Glutamatergic neuron (in vitro differentiated cells): ENCODE measurements around the gene GNAI3. TPM values are rescaled to one million over a fixed set of nuclear protein-coding genes. Genes with fewer than 3 reads are reported as not detected.
A peak's percentile ranks its signal among the peaks of the same experiment; 100 is the strongest.

Source experiments
- DNase-seq: peaks from one replicate; pipeline ENCODE4 v3.0.0; 2022
- H3K27ac Mint-ChIP-seq: one replicate; pipeline ENCODE4 v1.8.0; 2020; ENCODE audit warnings: mild to moderate bottlenecking, mixed read lengths, inconsistent platforms; ENCODE audit not compliant: unreplicated experiment
- H3K27me3 Mint-ChIP-seq: one replicate; pipeline ENCODE4 v1.8.0; 2020; ENCODE audit warnings: mild to moderate bottlenecking, moderate library complexity, mixed read lengths, inconsistent platforms; ENCODE audit not compliant: unreplicated experiment
- H3K36me3 Mint-ChIP-seq: one replicate; pipeline ENCODE4 v1.8.0; 2020; ENCODE audit warnings: mild to moderate bottlenecking, mixed read lengths, inconsistent platforms; ENCODE audit not compliant: unreplicated experiment
- H3K4me1 Mint-ChIP-seq: one replicate; pipeline ENCODE4 v1.8.0; 2020; ENCODE audit warnings: mild to moderate bottlenecking, low read depth, mixed read lengths, inconsistent platforms; ENCODE audit not compliant: unreplicated experiment
- H3K4me3 Mint-ChIP-seq: one replicate; pipeline ENCODE4 v1.8.0; 2020; ENCODE audit warnings: mild to moderate bottlenecking, mixed read lengths, inconsistent platforms; ENCODE audit not compliant: unreplicated experiment
- H3K9me3 Mint-ChIP-seq: one replicate; pipeline ENCODE4 v1.8.0; 2020; ENCODE audit warnings: mild to moderate bottlenecking, moderate library complexity, mixed read lengths, inconsistent platforms; ENCODE audit not compliant: unreplicated experiment
- CTCF ChIP-seq: fragments of 200-600 bp; sonication (generic); IDR thresholded peaks from one replicate; pipeline ENCODE4 v1.5.0; 2021; ENCODE audit not compliant: partially characterized antibody, unreplicated experiment
- total RNA-seq: library from RNA; stranded (reverse); fragmentation: NEBNext Ultra II Directional; extraction: Animal tissue kit (Norgen Biotek cat#: 25700); gene quantifications from one replicate; pipeline ENCODE4 v1.2.1, GENCODE V29; 2021; ENCODE audit not compliant: unreplicated experiment

Gene GNAI3
- total RNA-seq, 1 donor from 2014 or later, result 13.8 TPM

DNA sequence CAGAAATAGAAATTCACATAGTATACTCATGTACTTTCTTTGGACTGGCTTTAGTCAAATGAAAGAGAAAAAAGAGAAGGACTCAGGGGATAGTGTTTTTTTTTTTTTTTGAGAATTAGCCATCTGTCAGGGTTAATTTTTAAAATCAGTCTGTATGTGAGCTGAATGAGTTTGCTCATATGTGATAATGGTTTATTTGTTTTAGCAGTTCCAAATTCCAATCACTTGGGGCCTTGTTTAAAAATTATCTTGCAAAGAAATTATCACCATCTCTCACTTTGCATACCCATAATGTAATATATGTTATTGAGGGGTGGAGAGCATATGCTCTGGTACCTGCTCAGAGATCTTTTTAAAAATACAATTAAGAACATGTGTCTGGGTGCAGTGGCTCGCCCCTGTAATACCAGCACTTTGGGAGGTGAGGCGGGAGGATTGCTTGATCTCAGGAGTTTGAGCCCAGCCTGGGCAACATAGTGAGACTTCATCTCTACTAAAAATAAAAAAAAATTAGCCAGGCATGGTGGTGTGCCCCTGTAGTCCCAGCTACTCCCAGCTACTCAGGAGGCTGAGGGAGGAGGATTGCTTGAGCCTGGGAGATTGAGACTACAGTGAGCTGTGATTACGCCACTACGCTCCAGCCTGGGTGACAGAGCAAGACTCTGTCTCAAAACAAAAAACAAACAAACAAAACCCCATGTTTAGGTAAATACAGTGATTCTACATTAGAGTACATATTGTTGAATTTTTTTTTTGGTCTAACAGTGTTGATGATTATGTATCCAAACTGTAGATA lies 19.7 kb downstream of the GNAI3 start:
- DNase-seq, result no peak
- Mint-ChIP-seq H3K27me3 (peaks cover 3% of the 10 kb centered on the region), H3K4me3 (peak overlapping the region; percentile 60), H3K9me3 (peaks cover 6% of the 10 kb centered on the region), H3K36me3 (no peaks in the 10 kb centered on the region), H3K27ac (no peak overlapping the region), H3K4me1 (peaks cover 43% of the 10 kb centered on the region)
- TF ChIP-seq CTCF, result no peak

GRCh38 chr1:109569323-109569722 lies 20.9 kb downstream of the GNAI3 start:
- Mint-ChIP-seq H3K27ac (no peak overlapping the region), H3K9me3 (peaks cover 5% of the 10 kb centered on the region), H3K4me3 (no peak overlapping the region), H3K27me3 (peaks cover 3% of the 10 kb centered on the region), H3K4me1 (peaks cover 41% of the 10 kb centered on the region), H3K36me3 (no peaks in the 10 kb centered on the region)
- DNase-seq, result no peak
- no peak for TF ChIP-seq CTCF

- no peak overlapping the region for H3K27ac Mint-ChIP-seq
- DNase-seq, result no peak
- TF ChIP-seq CTCF, result no peak
Observed at GRCh38 chr1:109570414-109570813, 22.0 kb downstream of the GNAI3 start.

GRCh38 chr1:109573785-109574184 lies 25.4 kb downstream of the GNAI3 start:
- DNase-seq, result no peak
- peaks cover 1% of the 10 kb centered on the region for H3K9me3 Mint-ChIP-seq
- no peak overlapping the region for H3K4me3 Mint-ChIP-seq
- H3K36me3 Mint-ChIP-seq, result no peaks in the 10 kb centered on the region
- peaks cover 17% of the 10 kb centered on the region for H3K4me1 Mint-ChIP-seq
- H3K27ac Mint-ChIP-seq, result no peak overlapping the region
- TF ChIP-seq CTCF, result no peak
- H3K27me3 Mint-ChIP-seq, result peaks cover 5% of the 10 kb centered on the region

More at GRCh38 chr1:109570414-109570813, 22.0 kb downstream of the GNAI3 start:
- Mint-ChIP-seq H3K27me3 (peaks cover 3% of the 10 kb centered on the region), H3K4me3 (no peak overlapping the region), H3K4me1 (peaks cover 35% of the 10 kb centered on the region), H3K9me3 (peaks cover 4% of the 10 kb centered on the region), H3K36me3 (no peaks in the 10 kb centered on the region)

DNA sequence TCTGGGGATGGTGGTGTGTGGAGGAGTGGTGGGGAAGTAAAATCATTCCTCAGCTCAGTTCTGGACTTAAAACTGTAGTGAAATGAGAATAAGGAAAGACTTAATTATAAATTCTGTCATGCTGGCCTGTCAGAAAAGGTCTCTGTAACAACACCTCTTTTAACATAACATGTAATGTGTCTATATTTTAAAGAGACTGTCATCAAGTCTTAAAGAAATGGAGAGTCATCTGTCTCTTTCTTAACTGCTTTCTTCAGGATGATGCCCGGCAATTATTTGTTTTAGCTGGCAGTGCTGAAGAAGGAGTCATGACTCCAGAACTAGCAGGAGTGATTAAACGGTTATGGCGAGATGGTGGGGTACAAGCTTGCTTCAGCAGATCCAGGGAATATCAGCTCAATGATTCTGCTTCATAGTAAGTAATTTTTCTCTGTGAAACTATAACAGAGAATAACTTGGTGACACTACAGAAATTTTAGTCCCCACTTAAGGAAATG lies 30.6 kb downstream of the GNAI3 start:
- no peak for DNase-seq
- Mint-ChIP-seq H3K27me3 (peaks cover 2% of the 10 kb centered on the region), H3K4me3 (peak overlapping the region; percentile 34), H3K9me3 (peaks cover 1% of the 10 kb centered on the region), H3K4me1 (peaks cover 5% of the 10 kb centered on the region), H3K27ac (no peak overlapping the region), H3K36me3 (peaks cover 3% of the 10 kb centered on the region)
- TF ChIP-seq CTCF, result no peak
